K562 (cell line): ENCODE data around the gene FRMD5. TPM values are rescaled to one million over a fixed set of nuclear protein-coding genes. Genes with fewer than 3 reads are reported as not detected.

Experiments
- ATAC-seq: fragments of 200-7000 bp; cut with Tn5 transposase; 3 replicates; pipeline ENCODE4 v1.9.1; 2020; ENCODE audit warnings: moderate library complexity
- BruUV-seq: library from RNA; stranded (reverse); fragments of 400-500 nt; replicated peaks from 2 replicates; lab custom pipeline; 2021; lab: Mats Ljungman, UMichigan
- CTCF ChIA-PET: fragments of 300-600 bp; formaldehyde crosslinking; extraction: SDS; loops from one replicate; lab custom pipeline; 2021; ENCODE audit warnings: low intra/inter-chr PET ratio; lab: Yijun Ruan, JAX
- POLR2A ChIA-PET: fragments of 300-600, 350-650 bp; sonication (Branson Sonifier 250); formaldehyde crosslinking; extraction: SDS; loops from one replicate; lab custom pipeline; 2021; ENCODE audit warnings: antibody characterized with exemption, inconsistent platforms; lab: Yijun Ruan, JAX
- DNase-seq, 4 experiments: peaks; one replicate each; pipeline versions ENCODE4 v3.0.0 to v3.0.0-alpha.2; 2011 to 2018; ENCODE audit warnings: low spot score in 3 of 4, mixed read lengths in 3 of 4; ENCODE audit errors: extremely low read depth in 1 of 4
- FAIRE-seq: peaks from 2 replicates; lab custom pipeline; 2011; peaks lifted over from hg19 to GRCh38; lab: Jason Lieb, UNC
- H2AFZ ChIP-seq: 2 replicates; pipeline ENCODE4 v1.6.0; 2011; ENCODE audit warnings: low read depth, low read length, control low read depth, inconsistent platforms
- H3K27ac ChIP-seq: fragments of 200-600 bp; 3 replicates; pipeline ENCODE4 v1.8.0; 2011; ENCODE audit warnings: low read depth, mild to moderate bottlenecking, control low read depth, inconsistent platforms, low read length, moderate library complexity, mixed read lengths; ENCODE audit errors: extremely low read depth
- H3K27me3 ChIP-seq, 2 experiments: fragments of 300-600 bp in 1 of 2; 2 replicates in 1 of 2; 3 replicates in 1 of 2; pipeline versions ENCODE4 v1.6.0 to v1.8.0; 2011; ENCODE audit warnings: inconsistent platforms in 2 of 2, low read length in 2 of 2, mild to moderate bottlenecking in 1 of 2, mixed read lengths in 1 of 2, moderate library complexity in 1 of 2; ENCODE audit not compliant: control insufficient read depth in 2 of 2, insufficient read depth in 2 of 2
- H3K36me3 ChIP-seq: fragments of 300-600 bp; 3 replicates; pipeline ENCODE4 v1.8.0; 2011; ENCODE audit warnings: mild to moderate bottlenecking, low read length, inconsistent platforms; ENCODE audit not compliant: control insufficient read depth, insufficient read depth
- H3K4me1 ChIP-seq, 2 experiments: fragments of 200-600 bp in 1 of 2; replicated peaks in 1 of 2; 2 replicates in 1 of 2; 3 replicates in 1 of 2; pipeline versions ENCODE4 v1.5.1 to v1.8.0; 2011; ENCODE audit warnings: inconsistent platforms in 2 of 2, low read length in 2 of 2, mild to moderate bottlenecking in 1 of 2, mixed read lengths in 1 of 2, moderate library complexity in 1 of 2; ENCODE audit not compliant: control insufficient read depth in 2 of 2, insufficient read depth in 2 of 2
- H3K4me2 ChIP-seq: 2 replicates; pipeline ENCODE4 v1.6.1; 2011; ENCODE audit warnings: low read length, control low read depth, inconsistent platforms, mixed read lengths; ENCODE audit not compliant: insufficient read depth
- H3K4me3 ChIP-seq: fragments of 200-600 bp; sonication (generic), shearing (Covaris generic); 2 replicates; pipeline ENCODE4 v1.5.1; 2016; ENCODE audit warnings: control low read depth, inconsistent platforms
- H3K79me2 ChIP-seq: fragments of 200-600 bp; 3 replicates; pipeline ENCODE4 v1.8.0; 2011; ENCODE audit warnings: low read length, inconsistent platforms; ENCODE audit not compliant: control insufficient read depth, insufficient read depth
- H3K9ac ChIP-seq, 2 experiments: 2 replicates each; pipeline versions ENCODE4 v1.6.0 to v1.6.1; 2011; ENCODE audit warnings: low read depth in 2 of 2, low read length in 2 of 2, control low read depth in 1 of 2, inconsistent platforms in 1 of 2, mild to moderate bottlenecking in 1 of 2, mixed read lengths in 1 of 2; ENCODE audit not compliant: insufficient read depth in 1 of 2
- H3K9me1 ChIP-seq: one replicate; pipeline ENCODE4 v1.6.0; 2011; ENCODE audit warnings: inconsistent platforms, mild to moderate bottlenecking, low read length, moderate library complexity; ENCODE audit not compliant: control insufficient read depth, insufficient read depth
- H3K9me3 ChIP-seq: replicated peaks from 2 replicates; pipeline ENCODE4 v1.5.1; 2011; ENCODE audit warnings: low read depth, low read length, inconsistent platforms; ENCODE audit not compliant: control insufficient read depth, insufficient read depth
- H4K20me1 ChIP-seq: replicated peaks from 2 replicates; pipeline ENCODE4 v1.6.1; 2011; ENCODE audit warnings: low read length, inconsistent platforms, mixed read lengths; ENCODE audit not compliant: control insufficient read depth, insufficient read depth
- ZBTB40 ChIP-seq, 2 experiments: fragments of 450-650 bp in 1 of 2; sonication (generic) in 1 of 2; formaldehyde crosslinking in 1 of 2; IDR thresholded peaks; 2 replicates each; pipeline versions ENCODE4 v1.7.1 to v1.9.0; 2016 to 2022; ENCODE audit warnings: inconsistent platforms in 1 of 2, mild to moderate bottlenecking in 1 of 2, missing genetic modification reagents in 1 of 2
- ZNF398 ChIP-seq: fragments of 250-450 bp; sonication (Bioruptor Pico); IDR thresholded peaks from 2 replicates; pipeline ENCODE4 v1.8.0; 2021; ENCODE audit warnings: moderate library complexity, mild to moderate bottlenecking, inconsistent platforms
- WGBS: fragments of 100-300 bp; shearing (Covaris generic); methylation state at CpG from one replicate; pipeline ENCODE4 v1.1.6; 2016; ENCODE audit warnings: low coverage, mixed read lengths; ENCODE audit not compliant: insufficient coverage; ENCODE audit errors: missing lambda C conversion rate; 5-methylcytosine and 5-hydroxymethylcytosine counted together
- in situ Hi-C: fragments of 300-500 bp; cut with MboI; formaldehyde crosslinking; loops from 4 replicates; pipeline ENCODE4 v1.15.0; 2018; ENCODE audit warnings: inconsistent platforms, mixed read lengths
- intact Hi-C: fragments of 100-400 bp; cut with micrococcal nuclease; formaldehyde crosslinking; loops from 2 replicates; pipeline ENCODE4 v1.14.2; 2022
- polyA plus RNA-seq, 8 experiments: library from polyadenylated mRNA; depleted of rRNA in 4 of 8; stranded (reverse) in 5 of 8; unstranded in 3 of 8; fragments of >200 nt; fragmentation: Nextera tagmentation in 2 of 8; fragmentation: Illumina TruSeq in 1 of 8; extraction: Ambion mirVana in 2 of 8; extraction: Trizol in 1 of 8; gene quantifications; 2 replicates each; pipeline versions ENCODE4 v1.2.1 to v1.2.3, GENCODE V29; 2011 to 2014; ENCODE audit warnings: inconsistent platforms in 1 of 8, missing spikeins in 1 of 8
- total RNA-seq, 7 experiments: library from RNA; depleted of rRNA in 6 of 7; stranded (reverse); fragments of >200 nt in 6 of 7; fragmentation: Illumina TruSeq in 2 of 7; extraction: Trizol in 2 of 7; gene quantifications; 2 replicates each; pipeline versions ENCODE4 v1.2.1 to v1.2.3, GENCODE V29; 2011 to 2021; ENCODE audit warnings: low replicate concordance in 1 of 7

The FRMD5 gene
- total and polyA plus RNA-seq, 9 of the 15 experiments (the other 6 are each of a cell fraction or from before 2014, with no cell fraction given): 0.13 to 0.38 TPM; not detected in 7

GRCh38 chr15:43871835-43872234 is 323.2 kb downstream of the FRMD5 start:
- no peaks in the 10 kb centered on the region for H3K27me3 ChIP-seq
- FAIRE-seq: no peak

More at GRCh38 chr15:43871835-43872234, 323.2 kb downstream of the FRMD5 start:
- H3K4me1 ChIP-seq: no peaks in the 10 kb centered on the region
- TF ChIP-seq ZNF398 (CRISPR knock-in tag) (no peak), ZBTB40 (IDR thresholded peaks at IDR 0.05) (peak; percentile 85), ZBTB40 (CRISPR knock-in tag; IDR thresholded peaks at IDR 0.05) (0 out of 2 replicates have a peak, but pooled peaks have one; percentile 44)
- TF ChIP-seq, all 486 proteins: peak for 1
- Histone ChIP-seq H3K9me1 (peaks cover 5% of the 10 kb centered on the region), H2AFZ (no peak overlapping the region), H4K20me1 (no peaks in the 10 kb centered on the region), H3K9ac (no peak overlapping the region), H3K36me3 (peaks cover 66% of the 10 kb centered on the region; the same call in 2 of the 3 replicates), H3K4me2 (no peak overlapping the region), H3K4me3 (no peak overlapping the region), H3K27ac (no peak overlapping the region), H3K79me2 (no peaks in the 10 kb centered on the region), H3K9me3 (no peaks in the 10 kb centered on the region)
- ATAC-seq (no peak), DNase-seq (no peak)
- in situ Hi-C loops: no loop called here
- ChIA-PET CTCF (interaction anchor here (0.6 to 2.2 kb wide), 3 partner anchors 194 to 1165 kb away, joined by 3 to 21 read pairs (median 5); no protein-coding TSS in a partner anchor), POLR2A (interaction anchor here (0.7 to 1.0 kb wide), 2 partner anchors 11 to 28 kb away, joined by 3 to 4 read pairs; no protein-coding TSS in a partner anchor)
- 92% methylated on average over 2 of the region's 2 CpGs for WGBS
- BruUV-seq: no TSS peak
- intact Hi-C loops: no loop called here
